ENCODE results near the gene EML4. TPM values are rescaled to one million over a fixed set of nuclear protein-coding genes. Genes with fewer than 3 reads are reported as not detected.
"Not testable (repeated sequence)": the region's sequence is repeated elsewhere in the genome, so short reads cannot be mapped to it uniquely, and the experiment has no call there.

EML4 gene
- total RNA-seq, 1 donor from 2014 or later: 37.7 TPM

GRCh38 chr2:42336361-42336965 is 167.3 kb downstream of the EML4 start:
- DNase-seq: no peak

DNA sequence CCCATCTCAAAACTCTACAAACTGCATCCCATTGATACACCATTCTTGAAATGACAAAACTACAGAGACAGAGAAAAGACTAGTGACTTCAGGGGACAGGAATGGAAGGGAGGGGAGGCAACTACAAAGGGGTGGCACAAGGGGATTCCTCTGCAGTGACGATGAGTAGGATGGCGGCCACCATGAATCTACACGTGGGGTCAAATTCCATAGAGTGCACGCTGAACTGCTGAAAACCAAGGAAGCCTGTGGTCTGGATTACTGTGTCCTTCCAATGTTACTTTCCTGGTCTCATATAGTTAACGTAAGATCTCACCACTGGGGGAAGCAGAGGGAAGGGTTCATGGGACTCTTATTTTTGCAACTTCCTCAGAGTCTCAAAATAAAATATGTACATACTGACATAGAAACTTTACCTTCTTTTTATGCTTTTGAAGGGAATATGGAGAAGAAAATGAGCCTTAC is 168.2 kb downstream of the EML4 start:
- no peak for DNase-seq

DNA sequence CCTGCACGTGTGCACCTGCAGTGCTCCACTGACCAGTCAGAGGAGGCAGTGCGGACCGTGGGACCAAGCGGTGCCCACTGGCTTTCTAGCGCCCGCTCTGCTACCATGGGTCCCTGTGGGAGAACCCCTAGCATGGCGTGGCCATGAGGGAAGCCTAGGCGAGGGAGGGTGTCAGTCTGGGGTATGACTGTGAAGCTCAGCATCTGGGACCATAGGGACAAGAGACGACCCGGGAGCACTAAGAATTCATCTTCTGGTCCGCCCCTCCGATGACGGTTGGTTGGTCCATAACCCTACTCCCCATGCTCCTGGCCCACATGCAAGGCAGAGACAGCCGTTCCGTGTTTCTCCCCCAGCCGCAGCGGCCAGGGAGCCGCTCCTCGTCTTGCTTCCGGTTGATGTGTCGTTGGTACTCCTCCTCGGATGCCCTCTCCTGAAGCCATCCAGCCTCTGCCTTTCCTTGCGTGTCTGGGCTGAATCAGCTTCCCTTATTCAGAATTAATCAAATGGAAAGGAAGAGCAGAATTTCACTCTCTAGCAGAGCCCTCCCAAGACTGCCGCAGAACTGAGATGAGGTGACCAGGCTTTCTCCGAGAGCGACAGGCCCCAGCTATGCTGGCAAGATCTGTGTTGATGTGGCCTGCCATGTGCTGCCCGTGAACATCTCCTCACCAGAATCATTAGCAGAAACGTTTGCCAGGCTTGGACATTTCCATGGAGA is 168.9 kb downstream of the EML4 start:
- DNase-seq: no peak

DNA sequence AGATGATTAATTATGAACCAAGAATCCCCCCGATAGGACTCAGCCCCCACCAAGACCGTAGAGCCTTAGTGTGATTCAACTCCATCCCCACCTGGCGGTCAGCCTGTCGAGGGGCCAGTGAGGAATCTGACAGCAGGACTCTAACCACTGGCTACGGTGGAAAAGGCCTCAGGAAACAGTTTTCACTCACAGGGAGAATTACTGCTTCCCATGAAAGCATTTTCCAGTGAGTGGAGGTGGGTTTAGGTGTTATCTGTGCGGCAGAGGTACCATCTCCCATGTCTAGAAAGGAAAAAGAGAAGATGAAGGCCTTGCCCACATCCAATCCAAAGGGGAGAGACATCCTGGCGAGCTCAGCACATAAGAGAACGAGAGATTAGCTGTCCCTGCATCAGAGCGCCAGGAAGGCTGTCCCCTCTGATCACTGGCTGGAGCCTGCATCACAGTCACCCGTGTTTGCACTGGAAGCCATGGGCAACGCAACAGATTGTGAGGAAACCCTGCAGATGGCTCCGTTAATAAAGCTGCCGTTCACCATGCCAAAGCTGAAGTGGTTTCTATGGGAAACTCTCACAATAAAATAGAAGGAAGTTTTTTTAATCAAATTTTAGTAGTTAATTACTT is 169.5 kb downstream of the EML4 start:
- DNase-seq: no peak

DNA sequence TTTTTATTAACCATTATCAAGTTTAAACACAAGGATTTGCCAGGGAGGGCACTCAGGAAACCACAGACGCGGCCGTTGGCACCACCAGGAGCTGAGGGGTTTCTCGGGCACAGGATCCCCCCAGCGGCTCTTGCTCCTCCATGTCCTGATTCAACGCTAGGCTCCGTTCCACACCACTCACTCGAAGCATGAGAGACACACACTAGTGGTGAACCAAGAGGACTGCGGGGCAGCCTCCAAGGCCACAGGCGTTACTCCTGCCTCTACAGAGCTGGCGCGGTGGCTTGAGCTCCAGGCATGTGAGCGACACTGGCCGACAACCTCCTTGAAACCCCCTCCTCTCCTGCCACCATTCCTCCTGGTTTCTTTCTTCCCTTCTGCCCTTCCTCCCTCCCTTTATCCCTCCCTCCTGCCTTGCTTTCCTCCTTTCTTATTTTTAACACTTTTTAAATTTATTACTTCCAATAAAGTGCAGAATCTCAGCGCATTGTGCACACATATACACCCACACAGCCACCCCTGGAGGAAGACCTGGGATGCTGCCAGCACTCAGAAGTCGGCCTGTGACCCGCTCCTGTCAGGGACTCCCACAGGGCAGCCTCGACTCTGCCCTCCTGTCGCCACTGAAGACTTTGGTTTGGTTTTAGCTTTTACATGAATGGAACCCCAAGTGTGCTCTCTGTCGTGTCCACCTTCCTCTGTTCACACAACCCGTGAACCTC is 170.2 kb downstream of the EML4 start:
- DNase-seq: no peak

- no peak for DNase-seq
Measured at GRCh38 chr2:42340045-42340937, 171.1 kb downstream of the EML4 start.

- no peak for DNase-seq
Measured at GRCh38 chr2:42340938-42341636, 171.9 kb downstream of the EML4 start.

DNA sequence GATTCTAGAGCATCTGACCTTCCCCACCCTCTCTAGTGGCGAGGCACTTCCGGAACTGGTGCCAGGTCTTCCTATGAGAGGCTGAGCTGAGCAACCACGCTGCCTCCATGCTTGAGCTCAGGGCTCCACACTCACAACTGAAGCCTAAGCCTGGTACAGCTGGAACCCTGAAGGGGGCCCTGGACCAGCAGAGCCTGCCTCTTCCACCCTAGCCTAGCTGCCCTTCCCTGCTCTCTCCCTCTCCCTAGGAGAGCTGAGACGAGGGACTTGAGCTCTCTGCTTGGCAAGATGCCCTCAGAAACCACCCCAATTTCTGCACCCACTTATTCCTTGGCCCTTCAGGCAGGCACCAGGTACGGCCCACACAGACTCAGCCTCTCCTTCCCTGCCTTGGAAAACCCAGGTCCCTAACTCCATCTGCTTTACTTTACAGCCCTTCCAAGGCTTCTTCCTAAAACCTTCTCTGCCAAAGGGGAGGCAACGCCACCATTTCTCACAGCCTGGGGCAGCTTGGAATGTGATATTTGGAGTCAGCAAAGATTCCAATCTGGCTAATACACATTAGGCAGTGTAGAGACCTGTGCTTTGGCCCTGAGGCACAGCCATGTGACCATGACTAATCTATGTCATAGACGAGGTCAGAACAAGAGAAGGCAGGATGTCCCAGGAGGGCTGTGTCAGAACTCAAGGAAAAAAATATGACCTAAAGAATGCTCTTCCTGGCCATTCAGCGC is 173.1 kb downstream of the EML4 start:
- peak; percentile 21 for DNase-seq

GRCh38 chr2:42342795-42343241 is 173.7 kb downstream of the EML4 start:
- DNase-seq: no peak

DNA sequence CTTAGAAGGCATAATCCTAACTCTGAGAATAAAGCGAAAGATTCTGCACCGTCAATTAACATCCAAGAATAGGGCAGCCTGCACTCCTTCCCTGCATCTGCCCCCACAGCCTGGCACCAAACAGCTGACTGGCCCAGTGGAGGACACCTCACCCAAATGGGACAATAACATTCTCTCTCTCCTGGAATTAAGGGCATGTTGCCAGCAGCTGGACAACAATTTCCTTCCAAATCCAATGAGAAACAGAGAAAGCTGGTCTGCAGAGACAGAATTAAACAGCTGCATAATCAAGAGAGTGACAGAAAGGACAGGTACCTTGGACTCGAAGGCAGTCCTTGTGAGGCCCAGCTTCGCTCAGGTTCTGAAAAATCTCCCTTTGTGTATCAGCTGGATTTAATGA is 176.8 kb downstream of the EML4 start:
- peak; percentile 26 for DNase-seq

DNA sequence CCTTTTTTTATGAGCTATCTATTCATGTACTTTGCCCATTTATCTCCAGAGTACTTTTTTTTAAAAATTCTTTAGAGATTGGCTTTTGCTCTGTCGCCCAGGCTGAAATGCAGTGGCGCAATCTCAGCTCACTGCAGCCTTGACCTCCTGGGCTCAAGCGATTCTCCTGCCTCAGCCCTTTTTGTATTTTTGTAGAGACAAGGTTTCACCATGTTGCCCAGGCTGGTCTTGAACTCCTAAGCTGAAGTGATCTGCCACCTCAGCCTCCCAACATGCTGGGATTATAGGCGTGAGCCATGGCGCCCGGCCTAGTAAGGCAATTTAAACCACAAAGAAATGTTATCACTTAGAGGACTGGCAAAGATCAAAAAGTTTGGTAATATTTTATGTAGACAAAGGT is 177.7 kb downstream of the EML4 start:
- DNase-seq: not testable (repeated sequence)

GRCh38 chr2:42347518-42347917 is 178.4 kb downstream of the EML4 start:
- not testable (repeated sequence) for DNase-seq

DNA sequence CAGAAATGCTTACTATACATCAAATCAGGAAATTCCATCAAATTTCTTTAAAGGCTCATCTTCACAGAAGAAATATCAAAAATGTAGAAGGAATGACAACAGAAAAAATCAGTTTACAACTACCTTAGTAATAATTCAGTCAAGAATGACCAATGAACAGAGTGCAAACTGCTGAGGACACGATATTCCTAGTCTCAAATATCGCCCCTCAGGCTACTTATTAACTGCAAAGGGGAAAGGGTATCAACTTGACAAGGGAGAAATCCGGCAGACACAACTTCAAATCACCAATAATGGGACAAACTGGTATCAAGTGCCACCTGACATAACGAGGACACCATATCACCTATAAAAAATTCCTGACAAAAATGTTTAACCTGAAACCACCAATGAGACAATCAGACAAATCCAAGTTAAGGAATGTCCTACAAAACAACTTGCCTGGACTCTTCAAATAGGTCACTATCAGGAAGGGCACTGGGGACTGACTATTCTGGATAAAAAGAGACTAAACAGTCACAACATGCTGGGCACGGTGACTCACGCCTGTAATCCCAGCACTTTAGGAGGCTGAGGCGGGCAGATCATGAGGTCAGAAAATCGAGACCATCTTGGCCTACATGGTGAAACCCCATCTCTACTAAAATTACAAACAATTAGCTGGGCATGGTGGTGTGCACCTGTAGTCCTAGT is 179.1 kb downstream of the EML4 start:
- no peak for DNase-seq

DNA sequence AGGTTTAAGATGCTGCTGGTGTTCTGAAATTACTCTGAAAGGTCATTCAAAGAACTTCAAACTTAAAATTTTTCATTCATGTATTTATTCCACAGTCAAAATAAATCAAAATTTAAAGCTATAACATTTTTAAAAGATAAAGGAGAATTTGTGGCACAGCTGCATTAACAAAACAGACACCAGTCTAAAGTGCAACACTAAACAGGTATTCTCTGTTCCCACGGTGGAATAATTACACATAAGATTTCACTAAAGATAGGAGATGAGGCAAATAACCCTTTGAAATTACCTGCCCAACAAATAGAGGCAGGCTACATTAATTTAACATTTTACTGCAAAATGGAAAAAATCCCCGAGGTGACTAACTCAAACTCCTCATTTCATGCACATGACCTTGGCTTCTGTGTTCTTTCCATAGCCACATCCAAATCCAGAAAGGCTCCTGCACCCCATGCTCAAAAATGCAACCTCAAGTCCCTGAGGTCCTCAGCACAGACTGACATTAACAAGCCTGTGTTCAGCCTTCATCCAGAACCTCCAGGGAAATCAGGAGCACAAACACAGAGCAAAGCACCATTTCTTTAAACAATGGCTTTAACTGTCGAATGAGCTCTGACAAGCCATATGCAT is 181.4 kb downstream of the EML4 start:
- DNase-seq: no peak

GRCh38 chr2:42351864-42352263 is 182.7 kb downstream of the EML4 start:
- no peak for DNase-seq

GRCh38 chr2:42353792-42354429 is 184.8 kb downstream of the EML4 start:
- DNase-seq: no peak

- DNase-seq: no peak
Measured at GRCh38 chr2:42359304-42359964, 190.3 kb downstream of the EML4 start.

DNA sequence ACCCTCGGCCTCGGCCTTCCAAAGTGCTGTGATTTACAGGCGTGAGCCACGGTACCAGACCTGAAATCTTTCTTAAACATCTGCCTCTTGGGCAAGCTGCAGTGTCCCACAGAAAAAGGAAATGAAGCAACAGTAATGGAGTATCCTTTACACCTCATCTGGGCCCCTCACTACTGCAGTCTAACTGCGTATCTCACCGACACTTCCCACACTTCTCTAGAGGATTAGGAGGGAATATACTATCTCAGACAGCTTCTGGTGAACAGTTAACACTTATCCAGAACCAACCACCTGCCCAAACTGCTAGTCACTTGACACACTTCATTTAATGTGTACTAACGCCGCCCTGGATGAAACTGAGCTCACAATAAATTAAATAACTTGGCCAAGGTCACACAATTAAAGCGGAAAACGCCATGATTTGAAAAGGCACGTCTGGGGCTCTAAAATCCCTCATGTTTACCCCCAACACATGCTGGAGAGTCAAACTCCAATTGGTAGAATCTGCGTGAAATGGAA is 190.9 kb downstream of the EML4 start:
- DNase-seq: peak; percentile 48
